Neuron (in vitro differentiated cells): ENCODE data around the gene DST.

Experiments used
- H2AFZ ChIP-seq: one replicate; pipeline ENCODE4 v1.6.1; 2013; ENCODE audit warnings: low read depth, mild to moderate bottlenecking, inconsistent platforms, low read length, moderate library complexity
- H3K27me3 ChIP-seq: one replicate; pipeline ENCODE4 v1.6.1; 2013; ENCODE audit warnings: low read length; ENCODE audit not compliant: insufficient read depth
- H3K36me3 ChIP-seq: one replicate; pipeline ENCODE4 v1.6.1; 2013; ENCODE audit warnings: low read length; ENCODE audit not compliant: insufficient read depth
- H3K4me1 ChIP-seq: one replicate; pipeline ENCODE4 v1.6.1; 2013; ENCODE audit warnings: low read length; ENCODE audit not compliant: insufficient read depth
- H3K4me3 ChIP-seq: 2 replicates; pipeline ENCODE4 v1.5.1; 2013; ENCODE audit warnings: mild to moderate bottlenecking, low read length, moderate library complexity
- H3K9me3 ChIP-seq: one replicate; pipeline ENCODE4 v1.6.1; 2013; ENCODE audit warnings: low read length

The DST gene

DNA sequence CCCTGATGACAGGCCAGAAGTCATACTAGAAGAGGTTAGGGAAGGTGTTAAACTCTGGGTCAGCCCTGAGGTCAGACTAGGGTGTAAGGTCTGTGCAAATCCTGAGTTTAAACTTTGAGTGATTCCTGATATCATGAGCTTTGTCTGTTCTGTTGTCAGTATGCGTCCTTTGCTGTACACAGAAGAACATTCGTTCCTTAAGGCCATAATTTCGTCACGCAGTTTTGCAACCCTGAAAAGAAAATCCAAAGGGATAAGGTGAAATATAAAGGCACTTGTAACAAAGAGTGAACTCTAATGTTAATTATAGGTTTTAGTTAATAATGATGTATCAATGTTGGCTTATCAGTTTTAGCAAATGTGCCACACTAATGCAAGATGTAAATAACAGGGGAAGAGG is 2.3 kb downstream of the DST start:
- no peaks in the 10 kb centered on the region for H3K9me3 ChIP-seq
- H3K4me3 ChIP-seq, result no peak overlapping the region
- peaks cover 52% of the 10 kb centered on the region for H3K36me3 ChIP-seq
- no peak overlapping the region for H2AFZ ChIP-seq
- no peaks in the 10 kb centered on the region for H3K27me3 ChIP-seq
- H3K4me1 ChIP-seq, result no peaks in the 10 kb centered on the region

GRCh38 chr6:56638760-56639159 is 3.9 kb downstream of the DST start:
- no peaks in the 10 kb centered on the region for H3K27me3 ChIP-seq
- H3K9me3 ChIP-seq, result no peaks in the 10 kb centered on the region
- no peak overlapping the region for H2AFZ ChIP-seq
- H3K4me1 ChIP-seq, result no peaks in the 10 kb centered on the region
- peaks cover 55% of the 10 kb centered on the region for H3K36me3 ChIP-seq
- H3K4me3 ChIP-seq, result no peak overlapping the region

DNA sequence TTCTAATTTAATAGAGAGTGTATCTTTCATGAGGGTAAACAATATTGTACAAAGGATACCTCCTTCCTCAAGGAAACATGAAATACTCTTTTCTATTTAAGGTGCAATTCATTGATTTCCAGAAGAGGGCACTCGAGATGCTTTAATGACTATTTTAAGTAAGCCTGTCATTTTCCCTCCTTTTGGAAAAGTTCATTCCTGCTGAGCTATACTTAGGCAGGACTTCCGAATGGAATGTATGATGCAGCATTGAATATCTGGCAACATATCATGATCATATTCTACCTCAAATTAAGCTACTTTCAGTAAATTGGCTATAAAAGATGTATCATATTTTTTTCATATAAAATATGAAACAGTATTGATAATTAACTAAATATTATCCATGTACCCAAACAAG is 5.0 kb downstream of the DST start:
- peaks cover 57% of the 10 kb centered on the region for H3K36me3 ChIP-seq
- H3K9me3 ChIP-seq, result peaks cover 2% of the 10 kb centered on the region
- no peaks in the 10 kb centered on the region for H3K4me1 ChIP-seq
- no peaks in the 10 kb centered on the region for H3K27me3 ChIP-seq
- H2AFZ ChIP-seq, result no peak overlapping the region
- H3K4me3 ChIP-seq, result no peak overlapping the region

DNA sequence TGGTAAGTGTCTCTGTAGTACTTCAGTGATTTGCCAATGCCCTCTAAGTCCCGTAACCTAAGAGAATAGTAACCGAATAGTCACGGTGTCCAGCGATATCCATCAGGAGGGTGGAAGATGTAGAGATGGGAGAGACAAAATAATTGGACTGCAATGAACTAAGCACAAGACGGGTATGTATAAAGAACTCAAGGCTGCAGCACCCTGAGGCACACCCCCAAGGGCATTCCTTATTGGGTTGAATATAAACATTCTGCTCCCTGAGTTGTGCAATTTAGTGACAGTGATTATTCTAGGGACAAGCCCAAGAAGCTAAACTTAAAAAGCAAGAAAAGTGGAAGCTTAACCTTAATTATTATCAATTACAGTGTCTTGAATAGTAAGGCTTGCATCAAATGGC is 14.6 kb downstream of the DST start:
- Histone ChIP-seq H3K27me3 (no peaks in the 10 kb centered on the region), H3K4me3 (no peak overlapping the region), H2AFZ (no peak overlapping the region), H3K9me3 (no peaks in the 10 kb centered on the region), H3K4me1 (peaks cover 21% of the 10 kb centered on the region), H3K36me3 (peaks cover 62% of the 10 kb centered on the region)

- Histone ChIP-seq H3K4me3 (no peak overlapping the region), H2AFZ (no peak overlapping the region), H3K36me3 (peaks cover 67% of the 10 kb centered on the region), H3K9me3 (no peaks in the 10 kb centered on the region), H3K27me3 (no peaks in the 10 kb centered on the region), H3K4me1 (peaks cover 21% of the 10 kb centered on the region)
Observed at GRCh38 chr6:56625356-56625755, 17.3 kb downstream of the DST start.

DNA sequence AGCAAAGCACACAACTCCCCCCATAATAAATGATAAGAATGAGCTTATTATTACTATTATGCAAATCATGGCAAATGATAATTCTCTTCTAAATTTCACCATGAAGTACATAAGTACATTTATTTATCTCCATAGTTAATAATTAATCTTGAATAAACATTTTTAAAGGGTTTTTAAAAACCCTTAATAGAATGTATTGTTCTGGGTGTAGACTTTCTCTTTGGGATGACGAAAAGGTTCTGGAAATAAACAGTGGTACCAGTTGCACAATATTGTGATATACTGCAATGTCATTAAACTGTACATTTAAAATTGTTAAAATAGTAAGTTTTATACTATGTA is 18.0 kb downstream of the DST start:
- H3K9me3 ChIP-seq, result peaks cover 2% of the 10 kb centered on the region
- H3K36me3 ChIP-seq, result peaks cover 67% of the 10 kb centered on the region

DNA sequence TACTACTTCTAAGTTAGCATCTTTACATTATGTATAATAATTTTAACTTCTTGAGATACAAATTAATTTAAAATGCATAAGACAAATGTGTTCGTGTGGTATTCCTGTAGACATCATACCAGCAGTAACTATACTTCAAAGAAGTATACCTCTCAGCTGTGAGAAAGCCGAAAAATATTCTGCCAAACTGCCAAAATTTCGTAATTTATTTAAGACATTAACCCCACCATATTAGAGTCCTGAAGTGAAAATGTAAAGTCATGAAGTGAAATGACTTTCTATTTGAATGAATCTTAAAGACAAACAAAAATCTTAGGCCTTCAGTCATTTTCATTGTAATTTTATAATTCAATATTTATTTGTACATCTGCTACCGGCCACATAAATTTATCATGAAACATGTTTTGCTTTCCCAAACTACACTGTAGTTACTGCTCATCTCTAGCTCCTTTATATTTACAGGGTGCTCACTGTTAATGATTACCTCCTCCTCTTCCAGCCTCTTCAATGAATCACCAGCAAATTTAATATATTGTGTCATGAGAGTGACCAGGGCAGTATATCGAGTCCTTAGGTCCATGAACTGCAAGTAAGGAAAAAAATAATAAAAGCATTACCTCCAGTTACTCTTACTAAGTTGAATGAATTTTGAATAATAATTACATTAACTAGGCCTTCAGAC is 18.5 kb downstream of the DST start:
- no peak overlapping the region for H2AFZ ChIP-seq

More for the DNA sequence above, 18.0 kb downstream of the DST start:
- Histone ChIP-seq H3K27me3 (no peaks in the 10 kb centered on the region), H2AFZ (no peak overlapping the region), H3K4me1 (peaks cover 21% of the 10 kb centered on the region), H3K4me3 (no peak overlapping the region)

DNA sequence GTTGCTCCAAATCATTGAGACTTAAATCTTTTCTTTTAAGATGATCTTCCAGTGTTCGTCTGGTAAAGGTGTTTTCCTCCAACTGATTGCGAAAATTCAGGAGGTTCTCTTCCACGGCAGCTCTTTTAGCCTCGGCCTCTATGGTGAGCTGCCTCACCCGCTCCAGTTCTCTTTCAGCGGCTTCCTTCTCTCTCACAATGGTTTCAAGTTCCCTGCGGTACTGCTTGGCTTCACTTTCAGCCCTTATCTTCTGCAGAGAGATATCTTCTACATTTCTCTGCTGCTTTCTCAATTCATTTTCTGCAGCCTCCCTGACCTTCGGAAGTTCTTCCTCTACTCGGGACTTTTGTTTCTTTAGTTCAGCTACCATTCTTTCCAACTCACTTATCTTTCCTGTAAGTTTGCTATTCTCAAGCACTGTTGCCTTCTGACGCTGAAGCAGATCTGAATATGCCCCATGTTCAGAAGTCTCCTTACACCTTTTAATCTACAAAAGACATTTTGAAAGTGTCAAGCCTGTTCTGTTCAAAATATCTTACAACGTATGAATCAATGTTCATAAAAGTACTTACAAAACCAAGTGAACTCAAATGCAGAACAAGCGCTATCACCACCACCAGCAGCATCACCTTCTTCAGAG is 22.3 kb downstream of the DST start:
- Histone ChIP-seq H3K36me3 (peaks cover 74% of the 10 kb centered on the region), H3K9me3 (peaks cover 2% of the 10 kb centered on the region), H2AFZ (no peak overlapping the region), H3K4me3 (no peak overlapping the region), H3K4me1 (peaks cover 12% of the 10 kb centered on the region), H3K27me3 (no peaks in the 10 kb centered on the region)

More for the DNA sequence above, 18.5 kb downstream of the DST start:
- Histone ChIP-seq H3K9me3 (peaks cover 2% of the 10 kb centered on the region), H3K4me3 (no peak overlapping the region), H3K36me3 (peaks cover 71% of the 10 kb centered on the region), H3K27me3 (no peaks in the 10 kb centered on the region), H3K4me1 (peaks cover 21% of the 10 kb centered on the region)

DNA sequence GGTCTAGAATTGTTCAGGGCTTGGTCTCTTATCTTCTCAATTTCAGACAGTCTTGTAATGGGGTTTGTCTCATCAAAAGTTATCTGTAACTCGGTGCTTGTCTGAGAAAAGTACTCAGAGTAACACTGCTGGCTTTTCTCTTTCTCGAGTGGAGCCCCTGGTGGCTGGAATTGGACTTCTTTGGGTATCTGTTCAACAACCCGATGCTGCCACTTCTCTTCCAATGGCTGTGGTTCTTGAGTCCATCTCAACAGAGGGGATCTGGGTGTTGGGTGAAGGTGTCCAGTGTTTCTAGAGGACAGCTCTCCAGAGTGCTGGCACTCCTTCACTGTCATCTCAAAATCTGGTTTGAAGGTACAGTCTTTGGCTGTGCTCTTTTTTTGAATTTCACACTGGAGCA is 24.6 kb downstream of the DST start:
- H3K9me3 ChIP-seq, result peaks cover 2% of the 10 kb centered on the region
- H3K36me3 ChIP-seq, result peaks cover 72% of the 10 kb centered on the region
- H2AFZ ChIP-seq, result no peak overlapping the region
- H3K27me3 ChIP-seq, result no peaks in the 10 kb centered on the region
- peaks cover 2% of the 10 kb centered on the region for H3K4me1 ChIP-seq
- no peak overlapping the region for H3K4me3 ChIP-seq

DNA sequence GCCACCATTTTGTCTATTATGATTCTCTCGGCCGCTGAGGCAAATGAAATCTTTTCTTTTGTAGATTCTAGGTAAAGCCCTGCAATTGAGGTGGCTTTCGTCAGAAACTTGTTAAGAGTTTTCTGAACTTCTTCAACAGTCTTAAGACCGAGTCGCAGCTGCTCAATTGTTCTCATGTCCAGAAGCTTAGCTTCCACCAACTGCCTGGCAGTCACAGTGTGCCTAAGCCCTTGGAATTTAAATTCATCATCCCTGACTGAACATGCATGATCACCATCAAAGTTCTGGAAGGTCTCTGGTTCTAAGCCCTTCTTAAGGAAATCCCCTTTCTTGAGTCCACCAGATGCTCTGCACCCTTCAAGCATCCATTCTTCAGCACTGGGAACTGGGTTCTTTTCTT is 25.7 kb downstream of the DST start:
- H3K36me3 ChIP-seq, result peaks cover 66% of the 10 kb centered on the region
- H3K27me3 ChIP-seq, result no peaks in the 10 kb centered on the region
- peaks cover 2% of the 10 kb centered on the region for H3K9me3 ChIP-seq
- peaks cover 2% of the 10 kb centered on the region for H3K4me1 ChIP-seq
- H2AFZ ChIP-seq, result no peak overlapping the region
- no peak overlapping the region for H3K4me3 ChIP-seq

- no peak overlapping the region for H3K4me3 ChIP-seq
- no peak overlapping the region for H2AFZ ChIP-seq
- peaks cover 52% of the 10 kb centered on the region for H3K36me3 ChIP-seq
- H3K27me3 ChIP-seq, result no peaks in the 10 kb centered on the region
- H3K4me1 ChIP-seq, result peaks cover 2% of the 10 kb centered on the region
- H3K9me3 ChIP-seq, result no peaks in the 10 kb centered on the region
Observed at GRCh38 chr6:56613247-56613851, 29.3 kb downstream of the DST start.

DNA sequence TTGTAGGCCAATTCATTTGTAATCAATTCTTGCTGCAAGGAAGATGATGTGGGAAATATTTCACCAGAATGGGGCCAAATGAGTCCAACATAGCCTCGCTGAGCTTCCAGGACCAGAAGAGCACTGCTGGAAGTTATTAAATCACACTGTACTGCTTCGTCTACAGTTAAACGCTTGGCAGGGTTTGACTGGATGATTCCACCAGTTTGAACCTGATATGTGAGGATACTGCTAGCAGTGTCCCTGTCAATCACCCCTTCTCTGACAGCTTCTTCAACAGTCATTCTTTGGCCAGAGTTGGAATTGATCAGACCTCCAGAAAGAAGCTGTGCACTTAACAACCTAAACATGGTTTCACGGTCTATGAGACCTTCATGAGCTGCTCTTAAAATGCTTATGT is 34.4 kb downstream of the DST start:
- no peak overlapping the region for H2AFZ ChIP-seq
- H3K4me1 ChIP-seq, result no peaks in the 10 kb centered on the region
- no peaks in the 10 kb centered on the region for H3K27me3 ChIP-seq
- no peak overlapping the region for H3K4me3 ChIP-seq
- H3K36me3 ChIP-seq, result peaks cover 63% of the 10 kb centered on the region
- peaks cover 4% of the 10 kb centered on the region for H3K9me3 ChIP-seq

DNA sequence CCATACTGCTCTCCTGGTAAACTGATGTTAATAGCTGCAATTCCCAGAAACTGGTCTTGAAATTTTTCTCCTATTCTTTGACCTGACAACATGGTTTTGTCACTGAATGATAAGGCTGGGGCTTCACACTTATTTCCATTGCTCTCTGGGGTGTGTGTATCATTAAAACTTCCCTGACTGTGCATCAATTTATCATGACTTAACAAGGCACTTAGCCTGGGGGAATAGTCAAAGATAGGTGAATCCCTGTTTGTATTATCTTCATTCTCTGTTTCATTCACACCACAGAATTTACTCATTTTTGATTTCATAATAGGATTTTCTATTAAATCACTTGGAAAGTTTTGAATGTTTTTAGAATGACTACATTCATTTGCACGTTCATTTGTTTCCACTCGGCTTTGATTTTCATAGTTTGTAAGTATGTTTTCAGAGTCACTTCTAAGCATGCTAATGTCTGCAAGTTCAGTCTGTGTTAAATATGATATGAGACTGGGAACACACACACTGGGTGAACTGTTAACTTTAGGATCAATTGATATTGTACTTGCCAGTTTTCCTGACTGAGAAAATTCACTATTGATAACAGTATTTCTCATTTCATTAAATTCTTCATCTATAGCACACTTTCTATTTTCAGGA is 35.5 kb downstream of the DST start:
- Histone ChIP-seq H3K27me3 (no peaks in the 10 kb centered on the region), H2AFZ (no peak overlapping the region), H3K36me3 (peaks cover 69% of the 10 kb centered on the region), H3K9me3 (peaks cover 4% of the 10 kb centered on the region), H3K4me3 (no peak overlapping the region), H3K4me1 (no peaks in the 10 kb centered on the region)
